Tibial nerve (tissue), 4 donors: ENCODE measurements around the gene LRRC61. TPM values are rescaled to one million over a fixed set of nuclear protein-coding genes. Genes with fewer than 3 reads are reported as not detected.
A peak's percentile ranks its signal among the peaks of the same experiment; 100 is the strongest.

Experiments
- DNase-seq, 2 donors: peaks; one replicate each; pipeline ENCODE4 v3.0.0-alpha.2; 2019; ENCODE audit warnings: low spot score in 2 of 2
- H3K27ac ChIP-seq, 4 donors: fragments of 200-600 bp; sonication (generic) in 3 of 4; one replicate each; pipeline ENCODE4 v1.5.1; 2017 to 2019; ENCODE audit warnings: mild to moderate bottlenecking in 1 of 4
- H3K27me3 ChIP-seq, 2 donors: fragments of 200-600 bp; sonication (generic) in 1 of 2; one replicate each; pipeline versions ENCODE4 v1.5.1 to v1.6.0; 2017 to 2019
- H3K36me3 ChIP-seq, 3 donors: fragments of 200-600 bp; sonication (generic); one replicate each; pipeline ENCODE4 v1.5.1; 2018 to 2019
- H3K4me1 ChIP-seq, 4 donors: fragments of 200-600 bp; sonication (generic) in 3 of 4; one replicate each; pipeline ENCODE4 v1.5.1; 2017 to 2019
- H3K4me3 ChIP-seq, 4 donors: fragments of 200-600 bp; sonication (generic) in 3 of 4; one replicate each; pipeline ENCODE4 v1.5.1; 2017 to 2019; ENCODE audit warnings: mild to moderate bottlenecking in 1 of 4, moderate library complexity in 1 of 4
- H3K9me3 ChIP-seq, 4 donors: fragments of 200-600 bp; sonication (generic) in 3 of 4; one replicate each; pipeline ENCODE4 v1.5.1; 2017 to 2019
- CTCF ChIP-seq, 5 experiments: fragments of 200-600 bp in 3 of 5; fragments of 450-650 bp in 2 of 5; sonication (generic) in 3 of 5; IDR thresholded peaks; one replicate each; pipeline ENCODE4 v1.5.1; 2016 to 2019; ENCODE audit warnings: antibody characterized with exemption in 5 of 5, mild to moderate bottlenecking in 3 of 5, moderate library complexity in 2 of 5
- EP300 ChIP-seq, 2 donors: sonication (generic); formaldehyde crosslinking; IDR thresholded peaks; one replicate each; pipeline ENCODE4 v1.6.1; 2017; ENCODE audit warnings: antibody characterized with exemption in 2 of 2, mild to moderate bottlenecking in 1 of 2
- POLR2A ChIP-seq, 2 donors: fragments of 450-650 bp; IDR thresholded peaks; one replicate each; pipeline ENCODE4 v1.6.1; 2017; ENCODE audit warnings: antibody characterized with exemption in 2 of 2, mild to moderate bottlenecking in 2 of 2, moderate library complexity in 2 of 2
- WGBS, 2 donors: methylation state at CpG; one replicate each; pipeline ENCODE4 v1.1.5; 2018; 5-methylcytosine and 5-hydroxymethylcytosine counted together
- total RNA-seq, 4 donors: library from RNA; depleted of rRNA; stranded (reverse); fragments of >200 nt; gene quantifications; one replicate each; pipeline ENCODE4 v1.1.0, GENCODE V29; 2016

Gene LRRC61
- total RNA-seq, 4 donors from 2014 or later: 7.9 to 19.3 (median 9.6) TPM

- Histone ChIP-seq H3K27ac (peak within 1 kb of the TSS; percentile 82 to 97 (median 89)), H3K4me3 (peak within 1 kb of the TSS; percentile 78 to 99 (median 88)), H3K36me3 (peaks cover 0 to 16% (median 0%) of the 10 kb centered on the region in 3 donors), H3K9me3 (no peaks in the 10 kb centered on the region), H3K4me1 (peaks cover 0 to 71% (median 26%) of the 10 kb centered on the region in 4 donors), H3K27me3 (no peaks in the 10 kb centered on the region)
- 0 to 1% methylated on average over 36 to 57 of the region's 60 CpGs for WGBS, 2 donors
- peak in 1 of 2 donors; percentile 87 for TF ChIP-seq EP300 (IDR thresholded peaks at IDR 0.05)
- TF ChIP-seq CTCF (IDR thresholded peaks at IDR 0.05): peak in 2 of 5 experiments; percentile 9 to 59
- peak; percentile 39 to 81 for TF ChIP-seq POLR2A (IDR thresholded peaks at IDR 0.05)
- DNase-seq: peak; percentile 88 to 93
Observed at GRCh38 chr7:150378853-150379440, 55.8 kb downstream of the LRRC61 start, which contains the start of gene ZNF775. ZNF775 (plus strand) TSS chr7:150379330; CDS start chr7:150388471, 9,141 bp downstream.

- TF ChIP-seq POLR2A (IDR thresholded peaks at IDR 0.05): no peak
- no peak for TF ChIP-seq EP300 (IDR thresholded peaks at IDR 0.05)
- TF ChIP-seq CTCF (IDR thresholded peaks at IDR 0.05): no peak
- no peaks in the 10 kb centered on the region for H3K9me3 ChIP-seq
- 2% methylated on average over 38 to 46 of the region's 52 CpGs for WGBS, 2 donors
- peak in 1 of 2 donors; percentile 28 for DNase-seq
- peak overlapping the region; percentile 78 to 99 (median 88) for H3K4me3 ChIP-seq
- peak overlapping the region; percentile 82 to 97 (median 89) for H3K27ac ChIP-seq
- H3K36me3 ChIP-seq: peaks cover 0 to 8% (median 0%) of the 10 kb centered on the region in 3 donors
- H3K27me3 ChIP-seq: no peaks in the 10 kb centered on the region
- peaks cover 0 to 79% (median 26%) of the 10 kb centered on the region in 4 donors for H3K4me1 ChIP-seq
Observed at GRCh38 chr7:150379441-150380379, 56.6 kb downstream of the LRRC61 start.

- WGBS, 2 donors: 57 to 73% methylated on average over 11 of the region's 11 CpGs
- no peak for DNase-seq
- TF ChIP-seq POLR2A (IDR thresholded peaks at IDR 0.05): no peak
- TF ChIP-seq EP300 (IDR thresholded peaks at IDR 0.05): no peak
- no peak for TF ChIP-seq CTCF (IDR thresholded peaks at IDR 0.05)
- no peaks in the 10 kb centered on the region for H3K27me3 ChIP-seq
- peak overlapping the region in 3 of 4 donors; percentile 87 to 97 (median 91) for H3K27ac ChIP-seq
- peak overlapping the region in 1 of 4 donors; percentile 99 for H3K4me3 ChIP-seq
- no peaks in the 10 kb centered on the region for H3K9me3 ChIP-seq
- H3K4me1 ChIP-seq: peaks cover 0 to 86% (median 30%) of the 10 kb centered on the region in 4 donors
- peaks cover 0 to under 1% (median 0%) of the 10 kb centered on the region in 3 donors for H3K36me3 ChIP-seq
Observed at GRCh38 chr7:150380463-150380862, 57.3 kb downstream of the LRRC61 start.

GRCh38 chr7:150381096-150381495, 57.9 kb downstream of the LRRC61 start:
- no peak for TF ChIP-seq POLR2A (IDR thresholded peaks at IDR 0.05)
- TF ChIP-seq CTCF (IDR thresholded peaks at IDR 0.05): no peak
- no peak for TF ChIP-seq EP300 (IDR thresholded peaks at IDR 0.05)
- 73 to 77% methylated on average over 9 of the region's 9 CpGs for WGBS, 2 donors
- no peak overlapping the region for H3K4me3 ChIP-seq

More at GRCh38 chr7:150381096-150381495, 57.9 kb downstream of the LRRC61 start:
- no peak for DNase-seq
- Histone ChIP-seq H3K36me3 (no peaks in the 10 kb centered on the region), H3K4me1 (peaks cover 0 to 90% (median 32%) of the 10 kb centered on the region in 4 donors), H3K27ac (peak overlapping the region in 2 of 4 donors; percentile 87 to 97), H3K9me3 (no peaks in the 10 kb centered on the region), H3K27me3 (no peaks in the 10 kb centered on the region)
